Activated CD4-positive, CD25-positive, alpha-beta regulatory T cell (primary cell): ENCODE results near the gene ECE2.
"Not testable (repeated sequence)": the region's sequence is repeated elsewhere in the genome, so short reads cannot be mapped to it uniquely, and the experiment has no call there.

ENCODE experiments used
- DNase-seq, 4 experiments: peaks; one replicate each; lab custom pipeline; 2025; lab: John Stamatoyannopoulos, UW

The ECE2 gene

GRCh38 chr3:184336547-184337398, 61.0 kb downstream of the ECE2 start:
- DNase-seq, result no peak

DNA sequence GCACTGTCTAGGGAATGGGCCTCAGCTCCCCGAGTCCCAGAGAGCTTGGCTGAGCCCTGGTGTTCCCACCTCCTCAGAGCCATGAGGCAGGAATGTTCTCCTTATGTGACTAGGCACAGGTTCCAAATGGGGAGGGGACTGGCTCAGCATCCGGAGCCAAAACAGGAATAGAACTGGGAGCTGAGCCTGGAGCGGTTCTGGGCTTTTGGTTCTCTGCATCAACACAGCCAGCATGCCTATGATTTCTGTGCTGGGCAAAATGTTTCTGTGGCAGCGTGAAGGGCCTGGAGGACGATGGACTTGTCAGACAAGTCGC, 61.5 kb downstream of the ECE2 start, which contains the start of gene FAM131A:
Gene FAM131A, plus strand, starts transcription at position 202 of the 316 bp plus-strand sequence. Its CDS starts 31 bp downstream, at position 233.
- DNase-seq, result no peak

DNA sequence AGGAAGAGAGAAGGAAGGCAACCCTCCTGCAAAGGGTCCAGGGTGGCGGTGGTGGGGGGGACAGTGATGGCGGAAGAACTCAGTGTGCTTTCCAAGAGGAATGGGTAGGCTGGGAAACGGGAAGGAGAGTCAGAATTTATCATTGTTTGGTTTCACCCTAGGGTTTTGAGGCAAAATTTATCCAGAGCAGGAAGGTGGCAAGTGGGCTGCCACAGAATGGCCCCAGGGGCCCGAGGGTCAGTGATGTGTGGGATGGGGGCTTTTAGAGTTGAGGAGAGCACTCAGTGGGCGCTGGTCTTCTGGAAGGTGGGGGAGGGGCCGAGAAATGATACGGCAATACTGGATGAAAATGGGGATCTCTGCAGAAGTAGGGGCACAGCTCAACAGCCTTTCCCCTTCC, 62.2 kb downstream of the ECE2 start:
- DNase-seq, result no peak

DNA sequence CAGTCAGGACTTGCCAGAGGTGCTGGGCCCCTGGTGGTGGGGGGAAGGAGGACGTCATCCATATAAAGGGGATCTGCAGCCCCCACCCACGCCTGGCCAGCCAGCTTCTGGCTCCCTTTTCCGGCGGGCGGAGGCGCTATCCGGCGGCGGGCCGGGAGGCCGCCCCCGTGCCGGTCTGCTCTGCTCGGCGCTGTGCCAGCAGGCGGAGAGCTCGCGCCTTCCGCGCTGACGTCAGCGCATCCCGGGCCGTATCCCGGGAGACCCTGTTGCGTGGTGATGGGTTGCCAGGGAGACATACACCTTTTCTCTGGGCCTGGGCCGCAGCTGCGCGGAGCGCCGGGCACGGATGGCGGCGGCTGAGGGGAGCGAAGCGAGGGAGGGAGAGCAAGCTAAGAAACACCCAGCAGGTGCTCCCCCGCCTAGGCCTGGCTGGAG, 62.7 kb downstream of the ECE2 start:
- DNase-seq, result no peak

- DNase-seq, result no peak
These were observed 63.2 kb downstream of the ECE2 start for GRCh38 chr3:184339001-184339400.

- DNase-seq, result not testable (repeated sequence)
These were observed 63.8 kb downstream of the ECE2 start for GRCh38 chr3:184339451-184340135.

- no peak for DNase-seq
These were observed 66.1 kb downstream of the ECE2 start for GRCh38 chr3:184341925-184342324.
